GM21717 (cell line): ENCODE measurements around the gene EMP3.

ENCODE experiments used
- ATAC-seq: cut with Tn5 transposase; IDR thresholded peaks from one replicate; pipeline ENCODE4 v1.9.1; 2021; ENCODE audit warnings: mild to moderate bottlenecking, moderate library complexity; ENCODE audit not compliant: unreplicated experiment

EMP3 gene

DNA sequence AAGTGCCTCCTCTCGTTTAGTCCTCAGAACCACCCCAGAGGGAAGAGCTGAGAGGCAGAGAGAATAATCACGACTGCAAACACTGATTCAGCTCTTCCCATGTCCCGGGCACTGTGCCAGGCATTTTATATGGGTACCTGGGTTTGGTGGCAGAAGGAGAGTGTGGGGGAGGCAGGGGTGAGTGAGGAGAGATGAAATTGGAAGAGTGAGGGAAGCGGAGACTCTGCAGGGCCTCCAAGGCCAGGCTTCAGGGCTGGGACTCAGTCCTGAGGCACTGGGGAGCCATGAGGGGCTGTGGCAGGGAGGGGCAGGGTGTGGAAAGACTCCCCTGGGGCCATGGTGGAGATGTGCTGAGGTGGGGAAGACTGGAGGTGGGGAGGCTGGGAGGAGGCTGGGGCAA lies 47.6 kb downstream of the EMP3 start:
- no peak for ATAC-seq

DNA sequence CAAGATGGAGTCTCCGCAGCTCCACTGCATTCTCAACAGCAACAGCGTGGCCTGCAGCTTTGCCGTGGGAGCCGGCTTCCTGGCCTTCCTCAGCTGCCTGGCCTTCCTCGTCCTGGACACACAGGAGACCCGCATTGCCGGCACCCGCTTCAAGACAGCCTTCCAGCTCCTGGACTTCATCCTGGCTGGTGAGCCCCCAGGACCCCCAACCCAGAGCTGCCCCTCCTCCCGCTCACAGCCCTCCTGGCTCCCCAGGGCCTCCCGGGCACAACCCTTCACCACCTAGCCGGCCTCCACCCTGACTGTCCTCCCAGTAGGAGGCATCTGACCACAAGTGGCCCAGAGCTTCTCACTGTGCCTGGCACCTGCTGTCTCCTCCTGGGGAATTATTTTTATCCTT lies 48.2 kb downstream of the EMP3 start:
- no peak for ATAC-seq

DNA sequence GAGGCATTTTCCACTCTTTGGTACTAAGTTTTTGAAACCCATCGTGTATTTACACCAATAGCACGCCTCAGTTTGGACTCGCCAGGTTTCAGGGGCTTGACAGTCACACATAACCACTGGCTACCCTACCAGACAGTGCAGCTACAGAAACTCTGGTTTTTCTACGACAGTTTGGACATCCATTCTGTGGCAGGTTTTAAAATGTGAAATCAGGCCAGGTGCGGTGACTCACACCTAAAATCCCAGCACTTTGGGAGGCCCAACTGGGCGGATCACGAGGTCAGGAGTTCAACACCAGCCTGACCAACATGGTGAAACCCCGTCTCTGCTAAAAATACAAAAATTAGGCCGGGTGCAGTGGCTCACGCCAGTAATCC lies 52.8 kb downstream of the EMP3 start:
- no peak for ATAC-seq

DNA sequence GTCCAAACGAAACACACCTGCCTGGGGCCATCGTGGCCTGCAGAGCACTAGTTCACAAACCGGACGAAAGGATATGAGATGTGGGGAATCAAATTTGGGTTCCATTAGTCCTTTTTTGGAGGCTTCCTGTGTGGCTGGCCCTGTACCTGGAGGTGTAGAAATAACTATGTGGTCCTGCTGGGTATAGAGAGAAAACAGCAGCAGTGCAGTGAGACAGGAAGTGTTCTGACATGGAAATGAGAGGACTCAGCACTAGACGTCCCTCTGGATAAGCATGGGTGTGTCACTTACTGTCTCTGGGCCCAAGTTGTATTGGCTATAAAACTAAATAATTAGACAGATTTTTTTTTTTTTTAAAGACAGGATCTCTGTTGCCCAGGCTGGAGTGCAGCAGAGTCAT lies 53.7 kb downstream of the EMP3 start:
- no peak for ATAC-seq
